ENCODE measurements around the gene RAB3GAP2. TPM values are rescaled to one million over a fixed set of nuclear protein-coding genes. Genes with fewer than 3 reads are reported as not detected.
A peak's percentile ranks its signal among the peaks of the same experiment; 100 is the strongest.
"Not testable (repeated sequence)": the region's sequence is repeated elsewhere in the genome, so short reads cannot be mapped to it uniquely, and the experiment has no call there.

The RAB3GAP2 gene
- total RNA-seq, 1 donor from 2014 or later, result 31.3 TPM

DNA sequence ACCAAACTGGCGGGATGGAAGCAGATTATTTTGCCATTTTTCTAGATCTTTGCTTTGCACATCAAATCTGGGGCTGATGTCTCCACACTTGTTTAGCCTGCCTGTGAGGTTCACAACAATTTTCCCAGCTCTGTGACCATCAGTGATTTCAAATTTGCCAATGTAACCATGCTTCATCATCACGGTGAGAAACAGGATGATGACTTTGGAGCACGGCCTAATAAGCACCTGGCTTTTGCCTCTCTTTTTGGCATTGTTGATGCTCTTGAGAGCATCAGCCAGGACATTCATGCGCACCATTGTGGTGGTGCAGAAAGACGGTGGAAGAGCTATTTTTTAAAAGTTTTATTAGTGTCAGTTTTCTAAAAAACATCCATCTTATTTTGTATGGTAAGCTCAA is 128.2 kb downstream of the RAB3GAP2 start:
- DNase-seq (ENCODE audit: low read depth, low spot score), result no peak

DNA sequence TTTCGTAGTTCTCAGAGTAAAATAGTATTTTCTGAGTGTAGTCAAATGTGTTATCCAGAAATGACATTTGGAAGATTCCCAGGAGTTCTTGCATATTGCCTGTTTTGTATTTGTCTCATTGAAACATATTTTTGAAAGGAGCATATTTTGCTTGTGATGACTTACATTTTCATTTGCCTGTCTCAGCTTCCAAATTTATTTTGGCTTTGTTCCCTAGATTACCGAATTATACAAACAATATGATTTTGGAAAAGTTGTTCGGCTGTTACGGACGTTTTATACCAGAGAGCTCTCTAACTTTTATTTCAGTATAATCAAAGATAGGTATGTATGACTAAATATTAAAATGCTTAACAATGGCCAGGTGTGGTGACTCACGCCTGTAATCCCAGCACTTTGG is 132.3 kb downstream of the RAB3GAP2 start:
- DNase-seq (ENCODE audit: low read depth, low spot score), result no peak

GRCh38 chr1:220137019-220137786 is 135.1 kb downstream of the RAB3GAP2 start:
- peak; percentile 91 for DNase-seq (ENCODE audit: low read depth, low spot score)

DNA sequence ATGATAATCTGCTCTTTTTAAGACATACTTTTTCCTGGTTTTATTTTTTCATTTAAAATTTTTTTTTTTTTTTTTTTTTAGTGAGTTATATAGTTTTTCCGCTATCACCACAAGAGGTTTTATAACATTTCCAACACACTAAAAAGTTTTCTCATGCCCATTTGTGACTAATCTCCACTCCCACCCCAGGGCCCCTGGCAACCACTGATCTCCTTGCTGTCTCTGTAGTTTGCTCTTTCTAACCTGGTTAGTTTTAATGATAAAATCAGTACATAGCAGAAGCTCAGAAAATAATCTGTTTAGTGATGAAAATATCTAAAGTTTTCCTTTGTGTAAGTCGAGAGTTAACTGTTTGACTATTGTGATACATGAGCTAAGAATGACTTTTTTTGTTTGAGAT is 136.5 kb downstream of the RAB3GAP2 start:
- no peak for DNase-seq (ENCODE audit: low read depth, low spot score)

DNA sequence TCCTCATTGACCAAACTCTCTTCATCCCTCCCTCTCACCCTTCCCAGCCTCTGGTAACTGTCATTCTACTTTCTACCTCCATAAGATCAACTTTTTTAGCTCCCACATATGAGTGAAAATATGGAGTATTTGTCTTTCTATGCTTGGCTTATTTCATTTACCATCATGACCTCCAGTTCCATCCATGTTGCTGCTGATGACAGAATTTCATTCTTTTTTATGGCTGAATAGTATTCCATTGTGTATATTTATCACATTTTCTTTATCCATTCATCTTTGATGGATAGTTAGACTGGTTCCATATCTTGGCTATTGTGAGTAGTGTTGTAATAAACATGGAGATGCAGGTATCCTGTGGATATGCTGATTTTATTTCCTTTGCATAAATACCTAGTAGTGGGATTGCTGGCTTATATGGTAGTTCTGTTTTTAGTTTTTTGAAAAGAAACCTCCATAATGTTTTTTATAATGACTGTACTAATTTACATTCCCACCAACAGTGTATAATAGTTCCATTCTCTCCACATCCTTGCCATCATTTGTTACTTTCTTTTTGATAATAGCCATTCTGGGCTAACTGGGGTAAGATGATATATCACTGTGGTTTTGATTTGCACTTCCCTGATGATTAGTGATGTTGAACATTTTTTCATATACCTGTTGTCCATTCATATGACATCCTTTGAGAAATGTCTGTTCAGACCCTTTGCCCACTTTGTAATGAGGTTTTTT is 142.6 kb downstream of the RAB3GAP2 start:
- no peak for DNase-seq (ENCODE audit: low read depth, low spot score)

DNA sequence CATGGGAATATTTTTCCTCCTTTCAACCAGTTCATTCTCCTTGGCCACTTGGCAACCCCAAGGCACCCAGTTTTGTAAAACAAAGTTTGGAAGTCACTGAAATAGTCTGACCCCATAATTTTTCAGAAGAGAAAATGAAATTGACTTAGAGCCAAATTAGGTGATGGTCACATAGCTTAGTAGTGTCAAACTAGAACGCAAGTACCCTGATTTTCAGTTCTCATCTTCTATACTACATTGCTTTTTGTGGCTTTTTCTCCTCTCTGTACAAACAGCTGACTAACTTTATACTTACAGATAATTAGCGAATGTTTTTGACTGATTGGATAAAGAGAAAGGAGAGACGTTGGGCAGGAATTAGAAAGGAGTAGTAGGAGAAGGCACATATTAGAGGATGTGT is 145.2 kb downstream of the RAB3GAP2 start:
- no peak for DNase-seq (ENCODE audit: low read depth, low spot score)

- DNase-seq (ENCODE audit: low read depth, low spot score), result no peak
Measured at GRCh38 chr1:220124542-220124941, 147.7 kb downstream of the RAB3GAP2 start.

DNA sequence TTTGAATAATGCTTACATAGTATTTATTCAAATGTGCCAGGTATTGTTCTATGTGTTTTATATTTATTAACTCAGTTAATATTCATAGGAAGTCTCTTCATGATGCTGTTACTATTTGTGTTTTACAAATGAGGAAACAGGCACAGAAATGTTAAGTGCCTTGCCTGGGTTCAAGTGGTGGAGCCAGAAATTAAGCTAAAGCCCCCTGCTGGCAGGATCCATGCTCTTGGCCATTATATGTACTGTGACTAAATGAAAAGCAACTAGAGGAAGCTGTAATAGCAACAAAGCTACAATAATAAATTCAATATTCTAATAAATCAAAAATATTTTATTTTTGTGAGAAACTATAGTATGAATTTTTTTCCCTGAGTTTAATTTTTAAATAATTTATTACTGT is 148.4 kb downstream of the RAB3GAP2 start:
- no peak for DNase-seq (ENCODE audit: low read depth, low spot score)

- no peak for DNase-seq (ENCODE audit: low read depth, low spot score)
Measured at GRCh38 chr1:220123066-220123465, 149.2 kb downstream of the RAB3GAP2 start.

DNA sequence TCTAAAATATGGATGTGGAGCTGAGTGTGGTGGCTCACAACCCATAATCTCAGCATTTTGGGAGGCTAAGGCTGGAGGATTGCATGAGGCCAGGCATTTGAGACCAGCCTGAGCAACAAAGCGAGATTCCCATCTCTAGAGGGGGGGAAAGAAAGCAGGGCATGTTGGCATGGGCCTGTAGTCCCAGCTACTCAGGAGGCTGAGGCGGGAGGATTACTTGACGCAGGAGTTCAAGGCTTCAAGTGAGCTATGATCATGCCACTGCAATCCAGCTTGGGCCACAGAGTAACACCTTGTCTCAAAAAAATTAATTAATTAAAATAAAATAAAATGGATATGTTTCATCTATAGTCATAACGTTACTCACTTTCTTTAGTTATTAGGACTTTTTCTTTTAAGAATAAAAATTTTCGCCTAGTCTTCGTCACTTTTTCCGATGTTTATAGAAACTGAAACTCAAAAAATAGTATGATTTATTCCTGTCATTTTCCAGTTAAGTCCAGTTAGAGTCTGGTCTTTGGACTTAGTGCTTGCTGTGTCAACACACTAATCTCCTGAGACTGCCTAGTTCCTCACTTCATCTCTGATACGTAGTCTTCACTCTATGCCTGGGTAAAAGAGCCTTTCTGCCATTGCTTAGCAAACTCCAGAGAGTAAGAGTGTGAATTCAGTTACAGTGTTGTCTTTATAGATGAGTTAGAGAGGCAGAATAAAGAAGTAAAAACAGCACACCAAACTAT is 150.3 kb downstream of the RAB3GAP2 start:
- no peak for DNase-seq (ENCODE audit: low read depth, low spot score)

DNA sequence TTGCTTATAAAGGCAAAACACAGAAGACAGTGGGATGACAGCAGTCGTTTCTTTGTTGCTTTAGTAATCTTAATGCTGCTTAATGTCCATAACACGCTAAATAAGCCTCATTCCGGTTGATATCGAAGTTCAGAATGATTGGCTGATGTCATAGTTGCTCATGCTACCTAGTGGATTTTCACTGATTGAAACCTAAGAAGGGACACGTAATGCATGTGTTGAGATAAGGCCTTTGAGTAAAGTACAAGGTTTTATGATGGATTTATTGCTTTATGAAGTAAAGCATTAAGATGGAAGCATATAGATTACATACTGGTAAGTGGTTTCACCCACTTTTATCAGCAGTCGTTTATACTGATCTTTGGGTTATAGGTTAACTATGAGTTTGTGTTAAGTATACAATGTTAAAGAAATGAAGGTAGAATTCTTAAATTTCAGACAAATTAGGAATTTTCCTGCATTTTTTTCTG is 153.2 kb downstream of the RAB3GAP2 start:
- no peak for DNase-seq (ENCODE audit: low read depth, low spot score)

DNA sequence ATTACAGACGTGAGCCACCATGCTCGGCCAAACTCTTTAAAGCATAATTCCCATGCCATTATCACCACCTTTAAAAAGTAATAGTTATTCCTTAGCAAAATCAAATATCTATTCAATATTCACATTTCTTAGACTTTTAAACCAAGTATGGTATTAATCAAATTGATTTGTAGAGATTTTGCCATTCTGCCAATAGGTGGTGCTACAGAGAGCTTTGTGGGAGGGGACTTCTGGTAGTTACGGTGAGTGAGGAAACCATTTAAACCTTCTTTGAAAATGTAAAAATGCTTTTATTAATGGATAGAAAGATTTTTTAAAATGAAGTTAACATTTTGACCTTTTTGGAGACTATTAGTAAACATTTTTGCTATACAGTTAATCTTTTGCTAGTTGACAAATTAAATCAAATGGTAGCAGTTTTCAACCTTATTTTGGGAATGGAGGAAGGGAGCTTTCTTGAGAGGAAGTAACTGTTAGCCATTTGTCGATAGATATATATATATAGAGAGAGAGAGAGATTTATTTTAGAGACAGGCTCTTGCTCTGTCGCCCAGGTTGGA is 159.0 kb downstream of the RAB3GAP2 start:
- no peak for DNase-seq (ENCODE audit: low read depth, low spot score)

- not testable (repeated sequence) for DNase-seq (ENCODE audit: low read depth, low spot score)
Measured at GRCh38 chr1:220112600-220112999, 159.7 kb downstream of the RAB3GAP2 start.

GRCh38 chr1:220110473-220110872 is 161.8 kb downstream of the RAB3GAP2 start:
- DNase-seq (ENCODE audit: low read depth, low spot score), result not testable (repeated sequence)

GRCh38 chr1:220099826-220100225 is 172.4 kb downstream of the RAB3GAP2 start:
- DNase-seq (ENCODE audit: low read depth, low spot score), result no peak

Other genes starting within 250 kb of the RAB3GAP2 start
- gene EPRS1, start 225.9 kb downstream of the RAB3GAP2 start, total RNA-seq, result 166 and 189 TPM in 2 replicates
- 28.2 and 42.5 TPM in 2 replicates for gene BPNT1, start 182.7 kb downstream of the RAB3GAP2 start, total RNA-seq
- 86.2 and 86.7 TPM in 2 replicates for gene IARS2, start 178.3 kb downstream of the RAB3GAP2 start, total RNA-seq